ENCODE results near the gene ZNF888. TPM values are rescaled to one million over a fixed set of nuclear protein-coding genes. Genes with fewer than 3 reads are reported as not detected.
"Not testable (repeated sequence)": the region's sequence is repeated elsewhere in the genome, so short reads cannot be mapped to it uniquely, and the experiment has no call there.

The ZNF888 gene
- total and polyA plus RNA-seq, 2 experiments from 2014 or later: 2.3 to 8.3 TPM

DNA sequence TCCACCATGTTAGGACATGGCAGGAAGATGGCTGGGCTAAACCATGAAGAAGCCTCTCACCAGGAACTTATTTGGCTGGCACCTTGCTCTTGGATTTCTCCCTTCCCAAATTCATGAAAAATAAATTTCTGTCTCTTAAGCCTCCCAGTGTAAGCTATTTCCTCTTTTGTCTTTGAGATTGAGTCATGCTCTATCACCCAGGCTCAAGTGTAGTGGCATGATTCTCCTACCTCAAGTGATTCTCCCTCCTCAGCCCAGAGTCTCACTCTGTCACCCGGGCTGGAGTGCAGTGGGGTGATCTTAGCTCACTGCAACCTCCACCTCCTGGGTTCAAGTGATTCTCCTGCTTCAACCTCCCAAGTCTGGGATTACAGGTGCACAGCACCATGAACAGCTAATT lies 12.6 kb downstream of the ZNF888 start (continued):
- TF ChIP-seq, protein P1, sequence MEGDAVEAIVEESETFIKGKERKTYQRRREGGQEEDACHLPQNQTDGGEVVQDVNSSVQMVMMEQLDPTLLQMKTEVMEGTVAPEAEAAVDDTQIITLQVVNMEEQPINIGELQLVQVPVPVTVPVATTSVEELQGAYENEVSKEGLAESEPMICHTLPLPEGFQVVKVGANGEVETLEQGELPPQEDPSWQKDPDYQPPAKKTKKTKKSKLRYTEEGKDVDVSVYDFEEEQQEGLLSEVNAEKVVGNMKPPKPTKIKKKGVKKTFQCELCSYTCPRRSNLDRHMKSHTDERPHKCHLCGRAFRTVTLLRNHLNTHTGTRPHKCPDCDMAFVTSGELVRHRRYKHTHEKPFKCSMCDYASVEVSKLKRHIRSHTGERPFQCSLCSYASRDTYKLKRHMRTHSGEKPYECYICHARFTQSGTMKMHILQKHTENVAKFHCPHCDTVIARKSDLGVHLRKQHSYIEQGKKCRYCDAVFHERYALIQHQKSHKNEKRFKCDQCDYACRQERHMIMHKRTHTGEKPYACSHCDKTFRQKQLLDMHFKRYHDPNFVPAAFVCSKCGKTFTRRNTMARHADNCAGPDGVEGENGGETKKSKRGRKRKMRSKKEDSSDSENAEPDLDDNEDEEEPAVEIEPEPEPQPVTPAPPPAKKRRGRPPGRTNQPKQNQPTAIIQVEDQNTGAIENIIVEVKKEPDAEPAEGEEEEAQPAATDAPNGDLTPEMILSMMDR (conservative IDR thresholded peaks at IDR 0.05; ENCODE audit: low read depth in 2 of 2): no peak
- TF ChIP-seq, protein P2, sequence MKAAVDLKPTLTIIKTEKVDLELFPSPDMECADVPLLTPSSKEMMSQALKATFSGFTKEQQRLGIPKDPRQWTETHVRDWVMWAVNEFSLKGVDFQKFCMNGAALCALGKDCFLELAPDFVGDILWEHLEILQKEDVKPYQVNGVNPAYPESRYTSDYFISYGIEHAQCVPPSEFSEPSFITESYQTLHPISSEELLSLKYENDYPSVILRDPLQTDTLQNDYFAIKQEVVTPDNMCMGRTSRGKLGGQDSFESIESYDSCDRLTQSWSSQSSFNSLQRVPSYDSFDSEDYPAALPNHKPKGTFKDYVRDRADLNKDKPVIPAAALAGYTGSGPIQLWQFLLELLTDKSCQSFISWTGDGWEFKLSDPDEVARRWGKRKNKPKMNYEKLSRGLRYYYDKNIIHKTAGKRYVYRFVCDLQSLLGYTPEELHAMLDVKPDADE (IDR thresholded peaks at IDR 0.05): no peak
- TF ChIP-seq, protein P3, sequence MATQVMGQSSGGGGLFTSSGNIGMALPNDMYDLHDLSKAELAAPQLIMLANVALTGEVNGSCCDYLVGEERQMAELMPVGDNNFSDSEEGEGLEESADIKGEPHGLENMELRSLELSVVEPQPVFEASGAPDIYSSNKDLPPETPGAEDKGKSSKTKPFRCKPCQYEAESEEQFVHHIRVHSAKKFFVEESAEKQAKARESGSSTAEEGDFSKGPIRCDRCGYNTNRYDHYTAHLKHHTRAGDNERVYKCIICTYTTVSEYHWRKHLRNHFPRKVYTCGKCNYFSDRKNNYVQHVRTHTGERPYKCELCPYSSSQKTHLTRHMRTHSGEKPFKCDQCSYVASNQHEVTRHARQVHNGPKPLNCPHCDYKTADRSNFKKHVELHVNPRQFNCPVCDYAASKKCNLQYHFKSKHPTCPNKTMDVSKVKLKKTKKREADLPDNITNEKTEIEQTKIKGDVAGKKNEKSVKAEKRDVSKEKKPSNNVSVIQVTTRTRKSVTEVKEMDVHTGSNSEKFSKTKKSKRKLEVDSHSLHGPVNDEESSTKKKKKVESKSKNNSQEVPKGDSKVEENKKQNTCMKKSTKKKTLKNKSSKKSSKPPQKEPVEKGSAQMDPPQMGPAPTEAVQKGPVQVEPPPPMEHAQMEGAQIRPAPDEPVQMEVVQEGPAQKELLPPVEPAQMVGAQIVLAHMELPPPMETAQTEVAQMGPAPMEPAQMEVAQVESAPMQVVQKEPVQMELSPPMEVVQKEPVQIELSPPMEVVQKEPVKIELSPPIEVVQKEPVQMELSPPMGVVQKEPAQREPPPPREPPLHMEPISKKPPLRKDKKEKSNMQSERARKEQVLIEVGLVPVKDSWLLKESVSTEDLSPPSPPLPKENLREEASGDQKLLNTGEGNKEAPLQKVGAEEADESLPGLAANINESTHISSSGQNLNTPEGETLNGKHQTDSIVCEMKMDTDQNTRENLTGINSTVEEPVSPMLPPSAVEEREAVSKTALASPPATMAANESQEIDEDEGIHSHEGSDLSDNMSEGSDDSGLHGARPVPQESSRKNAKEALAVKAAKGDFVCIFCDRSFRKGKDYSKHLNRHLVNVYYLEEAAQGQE (IDR thresholded peaks at IDR 0.05; ENCODE audit: unreplicated experiment): no peak
- no peak for TF ChIP-seq EZH2 (IDR thresholded peaks at IDR 0.05; ENCODE audit: low read depth, unreplicated experiment)
- TF ChIP-seq CREB1 (CRISPR knock-in tag; IDR thresholded peaks at IDR 0.05; ENCODE audit: low read depth): no peak
- no peak for TF ChIP-seq JUNB (IDR thresholded peaks at IDR 0.05; ENCODE audit: unreplicated experiment)

DNA sequence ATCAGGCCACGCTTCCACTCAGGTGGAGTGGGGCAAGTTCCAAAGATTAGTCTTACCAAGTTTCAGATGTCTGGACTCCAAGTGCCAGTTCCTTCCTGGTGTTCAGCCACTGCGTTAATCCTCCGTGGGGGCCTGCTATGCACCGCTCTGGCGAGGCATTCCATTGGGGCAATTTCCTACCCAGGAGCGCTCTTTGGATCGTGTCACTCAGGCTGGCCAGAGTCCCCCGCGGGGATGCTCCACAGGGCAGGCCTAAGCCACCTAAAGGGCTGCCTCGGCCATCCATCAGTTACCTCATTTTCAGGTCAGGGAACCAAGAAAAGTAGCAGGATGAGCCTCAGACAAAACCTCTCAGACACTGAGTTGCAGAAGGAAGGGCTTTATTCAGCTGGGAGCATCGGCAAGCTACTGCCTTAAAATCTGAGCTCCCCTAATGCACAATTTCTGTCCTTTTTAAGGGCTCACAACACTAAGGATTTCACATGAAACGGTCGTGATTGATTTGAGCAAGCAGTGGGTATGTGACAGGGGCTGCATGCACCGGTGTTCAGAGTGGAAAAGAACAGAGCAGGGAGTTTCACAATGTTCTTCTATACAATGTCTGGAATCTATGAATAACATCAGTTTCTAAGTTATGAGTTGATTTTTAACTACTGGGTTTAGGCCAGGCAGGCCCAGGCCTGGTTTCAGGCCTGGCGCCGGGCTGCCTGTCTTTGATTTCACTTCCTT lies 19.0 kb downstream of the ZNF888 start:
- Histone ChIP-seq H3K27ac (ENCODE audit: low read depth) (peak overlapping the region; percentile 45; the same call in 1 of the 2 replicates), H3K4me1 (ENCODE audit: insufficient read depth) (peaks cover 19% of the 10 kb centered on the region)
- not testable (repeated sequence) for H3K36me3 ChIP-seq (ENCODE audit: insufficient read depth); H2AFZ ChIP-seq; H3K79me2 ChIP-seq (replicated peaks; ENCODE audit: insufficient read depth); H3K4me2 ChIP-seq; H3K27me3 Mint-ChIP-seq (ENCODE audit: insufficient read depth, low read depth, poor library complexity); H3K9me3 Mint-ChIP-seq; H4K20me1 ChIP-seq (replicated peaks; ENCODE audit: insufficient read depth); H3K27me3 ChIP-seq (ENCODE audit: insufficient read depth); H3K4me3 Mint-ChIP-seq; H3F3A ChIP-seq (replicated peaks; ENCODE audit: low read depth); H3K9me2 ChIP-seq (ENCODE audit: insufficient read depth); H3K4me3 ChIP-seq
- DNase-seq (ENCODE audit: low spot score): peak; percentile 5
- peaks cover 11% of the 10 kb centered on the region for H3K4me1 Mint-ChIP-seq
- peaks cover 31% of the 10 kb centered on the region for H3K36me3 Mint-ChIP-seq (ENCODE audit: low read depth)
- ATAC-seq: peak; percentile 57; the same call in 2 of the 3 replicates
- H3K27ac Mint-ChIP-seq: peak overlapping the region; percentile 56

Measured in GM23338 (cell line).